ENCODE measurements around the gene RNPEPL1. TPM values are rescaled to one million over a fixed set of nuclear protein-coding genes. Genes with fewer than 3 reads are reported as not detected.
"Not testable (repeated sequence)": the region's sequence is repeated elsewhere in the genome, so short reads cannot be mapped to it uniquely, and the experiment has no call there.

Gene RNPEPL1
- total RNA-seq, 3 donors from 2014 or later, result 22.4 to 57.9 (median 42.3) TPM

GRCh38 chr2:240560084-240560479, 8.2 kb upstream of the RNPEPL1 start, which contains the start of gene DUSP28:
DUSP28 (plus strand) TSS chr2:240560357; CDS start chr2:240560685, 328 bp downstream.
- peak within 1 kb of the TSS; percentile 89 to 96 (median 90) for H3K4me3 ChIP-seq
- no peaks in the 10 kb centered on the region for H3K27me3 ChIP-seq
- peak; percentile 80 for TF ChIP-seq POLR2A (IDR thresholded peaks at IDR 0.05)
- peak in 1 of 3 donors; percentile 91 for TF ChIP-seq POLR2AphosphoS5 (IDR thresholded peaks at IDR 0.05)
- no peak for TF ChIP-seq CTCF (IDR thresholded peaks at IDR 0.05)
- H3K27ac ChIP-seq, result peak within 1 kb of the TSS; percentile 100
- no peaks in the 10 kb centered on the region for H3K36me3 ChIP-seq
- peak; percentile 86 to 91 for DNase-seq (ENCODE audit: low spot score in 2 of 2)
- intact Hi-C loops (cut with DNase I; ENCODE audit: low total_unique reads), result no loop called here
- no peaks in the 10 kb centered on the region for H3K9me3 ChIP-seq
- H3K4me1 ChIP-seq, result peaks cover 4 to 10% of the 10 kb centered on the region in 2 donors

- DNase-seq (ENCODE audit: low spot score in 2 of 2), result peak; percentile 99 to 100
- Histone ChIP-seq H3K9me3 (no peaks in the 10 kb centered on the region), H3K4me1 (peaks cover 7 to 10% of the 10 kb centered on the region in 2 donors), H3K27ac (peak overlapping the region; percentile 100), H3K4me3 (peak overlapping the region; percentile 89 to 96 (median 90)), H3K27me3 (no peaks in the 10 kb centered on the region), H3K36me3 (no peaks in the 10 kb centered on the region)
- TF ChIP-seq POLR2A (IDR thresholded peaks at IDR 0.05) (peak; percentile 52), POLR2AphosphoS5 (IDR thresholded peaks at IDR 0.05) (peak; percentile 53 to 86 (median 72)), CTCF (IDR thresholded peaks at IDR 0.05) (peak in 1 of 3 donors; percentile 25)
- intact Hi-C loops (cut with DNase I; ENCODE audit: low total_unique reads), result no loop called here
Observed at GRCh38 chr2:240560480-240561324, 7.6 kb upstream of the RNPEPL1 start.

GRCh38 chr2:240561325-240561971, 6.8 kb upstream of the RNPEPL1 start:
- no peaks in the 10 kb centered on the region for H3K9me3 ChIP-seq
- H3K4me1 ChIP-seq, result peaks cover 12 to 16% of the 10 kb centered on the region in 2 donors
- intact Hi-C loops (cut with DNase I; ENCODE audit: low total_unique reads), result no loop called here
- H3K4me3 ChIP-seq, result peak overlapping the region; percentile 89 to 96 (median 90)
- TF ChIP-seq POLR2AphosphoS5 (IDR thresholded peaks at IDR 0.05) (no peak), CTCF (IDR thresholded peaks at IDR 0.05) (peak in 2 of 3 donors; percentile 38 to 51)
- H3K27me3 ChIP-seq, result no peaks in the 10 kb centered on the region
- peak in 1 of 2 donors; percentile 49 for DNase-seq (ENCODE audit: low spot score in 2 of 2)
- H3K36me3 ChIP-seq, result no peaks in the 10 kb centered on the region
- peak overlapping the region; percentile 100 for H3K27ac ChIP-seq

- peaks cover 16 to 19% of the 10 kb centered on the region in 2 donors for H3K4me1 ChIP-seq
- H3K36me3 ChIP-seq; intact Hi-C loops (cut with DNase I; ENCODE audit: low total_unique reads); H3K9me3 ChIP-seq; H3K27me3 ChIP-seq; H3K4me3 ChIP-seq: not testable (repeated sequence)
- peak; percentile 17 to 39 for DNase-seq (ENCODE audit: low spot score in 2 of 2)
- peak overlapping the region; percentile 100 for H3K27ac ChIP-seq
Observed at GRCh38 chr2:240563231-240563630, 5.1 kb upstream of the RNPEPL1 start.

GRCh38 chr2:240563951-240564560, 4.2 kb upstream of the RNPEPL1 start:
- intact Hi-C loops (cut with DNase I; ENCODE audit: low total_unique reads), result no loop called here
- no peak overlapping the region for H3K4me3 ChIP-seq
- H3K9me3 ChIP-seq, result no peaks in the 10 kb centered on the region
- H3K36me3 ChIP-seq, result no peaks in the 10 kb centered on the region
- peak in 1 of 2 donors; percentile 33 for DNase-seq (ENCODE audit: low spot score in 2 of 2)
- H3K27ac ChIP-seq, result peak overlapping the region; percentile 93 to 100
- no peaks in the 10 kb centered on the region for H3K27me3 ChIP-seq
- TF ChIP-seq POLR2A (IDR thresholded peaks at IDR 0.05), result no peak
- no peak for TF ChIP-seq CTCF (IDR thresholded peaks at IDR 0.05)
- no peak for TF ChIP-seq POLR2AphosphoS5 (IDR thresholded peaks at IDR 0.05)
- H3K4me1 ChIP-seq, result peaks cover 14 to 19% of the 10 kb centered on the region in 2 donors

Data from breast epithelium (tissue), 4 donors.